SW 1271 (cell line): ENCODE data around the gene ATP1A3.

Experiments used
- DNase-seq, 2 experiments: peaks; one replicate each; lab custom pipeline; 2025; lab: John Stamatoyannopoulos, UW

ATP1A3 gene

DNA sequence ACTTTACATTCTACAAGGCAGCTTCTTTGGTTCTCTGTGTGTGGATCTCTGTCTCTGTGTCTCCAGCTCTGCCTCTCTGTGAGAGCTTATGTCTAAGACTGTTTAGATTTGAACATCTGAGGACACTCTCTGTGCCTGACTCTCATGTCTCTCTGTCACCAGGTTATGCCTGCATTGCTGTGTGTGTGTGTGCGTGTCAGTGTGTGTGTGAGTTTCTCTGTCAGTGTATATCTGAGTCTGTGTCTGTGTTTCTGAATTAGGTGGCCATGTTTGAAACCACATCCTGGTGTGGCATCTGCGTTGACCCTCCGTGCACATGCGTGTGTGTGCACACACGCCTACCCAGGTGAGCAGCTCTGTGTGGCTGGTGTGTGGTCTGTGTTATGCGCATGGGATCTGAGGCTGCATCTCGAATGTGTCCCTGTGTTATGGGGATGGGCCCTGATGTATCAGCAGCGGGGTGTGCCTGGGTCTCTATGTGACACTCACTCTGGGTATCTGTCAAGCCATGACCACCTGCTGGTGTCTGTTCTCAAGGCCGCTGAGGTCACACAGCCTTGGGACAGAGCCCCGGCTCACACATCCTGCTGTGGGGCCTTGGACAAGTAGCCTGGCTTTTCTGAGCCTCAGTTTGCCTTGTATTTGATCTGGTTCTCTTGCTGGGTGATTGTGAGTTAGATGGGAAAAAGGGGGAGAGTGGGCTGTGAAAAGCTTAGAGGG is 6.7 kb downstream of the ATP1A3 start:
- no peak for DNase-seq

DNA sequence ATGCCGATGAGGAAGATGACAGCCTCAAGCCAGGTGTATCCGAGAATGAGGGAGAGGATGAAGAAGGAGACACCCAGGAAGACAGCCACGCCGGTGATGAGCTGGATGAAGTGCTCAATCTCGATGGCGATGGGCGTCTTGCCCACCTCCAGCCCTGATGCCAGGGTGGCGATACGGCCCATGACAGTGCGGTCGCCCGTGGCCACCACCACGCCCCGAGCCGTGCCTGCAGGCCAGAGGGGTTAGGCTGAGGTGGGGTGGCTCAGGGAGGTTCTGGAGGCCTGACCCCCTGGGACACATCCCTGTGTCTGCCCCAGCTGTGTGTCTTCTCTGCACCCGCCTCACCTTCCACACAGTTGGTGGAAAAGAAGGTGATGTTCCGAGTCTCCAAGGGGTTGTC is 9.1 kb downstream of the ATP1A3 start:
- DNase-seq, result no peak

DNA sequence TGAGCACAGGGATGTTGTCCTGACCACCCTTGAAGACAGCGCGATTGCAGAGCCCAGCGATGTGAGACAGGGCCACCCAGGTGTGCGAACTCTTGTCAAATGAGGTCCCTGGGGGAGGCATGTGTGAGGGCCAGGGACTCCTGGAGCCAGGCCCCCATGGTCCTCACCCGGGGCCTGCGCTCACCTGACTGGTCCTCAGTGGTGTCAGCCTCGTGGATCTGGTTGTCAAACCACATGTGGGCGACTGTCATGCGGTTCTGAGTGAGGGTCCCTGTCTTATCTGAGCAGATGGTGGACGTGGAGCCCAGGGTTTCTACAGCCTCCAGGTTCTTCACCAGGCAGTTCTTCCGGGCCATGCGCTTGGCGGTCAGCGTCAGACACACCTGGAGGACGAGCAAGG is 12.3 kb downstream of the ATP1A3 start:
- DNase-seq, result no peak

DNA sequence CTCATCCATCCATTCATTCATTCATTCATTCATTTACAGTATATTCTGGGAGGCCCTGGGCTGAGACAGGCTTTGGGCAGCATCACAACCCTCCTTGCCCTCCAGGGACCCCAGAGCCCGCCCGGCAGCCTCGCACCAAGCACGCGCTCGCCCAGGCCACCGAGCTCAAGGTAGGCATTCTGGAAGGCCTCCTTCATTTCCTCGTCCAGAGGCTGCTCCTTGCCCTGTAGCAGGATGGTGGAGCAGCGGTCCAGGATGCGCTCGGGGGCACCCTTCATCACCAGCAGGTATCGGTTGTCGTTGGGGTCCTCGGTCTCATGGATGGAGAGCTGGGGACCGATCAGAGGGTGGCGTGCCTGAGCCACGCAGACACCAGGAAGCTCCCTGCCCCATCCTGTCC is 15.6 kb downstream of the ATP1A3 start:
- DNase-seq, result no peak

DNA sequence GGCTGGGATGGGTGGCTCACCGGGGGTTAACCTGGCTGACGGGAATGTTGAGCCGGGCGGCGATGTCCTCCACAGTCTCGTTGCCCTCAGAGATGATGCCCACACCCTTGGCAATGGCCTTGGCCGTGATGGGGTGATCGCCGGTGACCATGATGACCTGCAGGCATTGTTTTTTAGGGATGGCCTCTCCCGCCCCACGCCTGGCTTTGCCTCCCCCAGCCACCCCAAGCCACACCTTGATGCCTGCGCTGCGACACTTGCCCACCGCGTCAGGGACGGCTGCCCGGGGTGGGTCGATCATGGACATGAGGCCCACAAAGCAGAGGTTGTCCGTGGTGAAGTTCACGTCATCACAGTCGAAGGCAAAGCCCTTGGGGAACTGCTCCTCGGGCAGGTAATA is 16.1 kb downstream of the ATP1A3 start:
- no peak for DNase-seq

DNA sequence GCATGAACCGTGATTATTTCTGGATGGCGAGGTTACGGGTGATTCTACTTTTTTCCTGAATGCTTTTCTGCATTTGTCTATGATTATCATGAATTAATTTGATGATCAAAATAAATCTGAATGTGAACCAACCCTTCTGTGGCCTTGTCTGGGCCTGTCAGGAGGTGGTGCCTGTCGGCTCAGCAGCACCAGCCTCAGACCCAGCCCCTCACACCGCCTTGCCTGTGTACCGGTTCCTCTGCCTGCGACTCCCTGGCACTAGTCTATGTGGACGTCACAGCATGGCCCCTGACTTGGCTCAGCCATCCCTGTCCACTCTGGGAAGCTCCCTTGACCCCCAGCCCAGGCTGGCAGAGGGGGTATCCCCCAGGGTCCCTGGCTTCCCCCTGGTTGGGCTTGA is 19.4 kb downstream of the ATP1A3 start:
- no peak for DNase-seq

DNA sequence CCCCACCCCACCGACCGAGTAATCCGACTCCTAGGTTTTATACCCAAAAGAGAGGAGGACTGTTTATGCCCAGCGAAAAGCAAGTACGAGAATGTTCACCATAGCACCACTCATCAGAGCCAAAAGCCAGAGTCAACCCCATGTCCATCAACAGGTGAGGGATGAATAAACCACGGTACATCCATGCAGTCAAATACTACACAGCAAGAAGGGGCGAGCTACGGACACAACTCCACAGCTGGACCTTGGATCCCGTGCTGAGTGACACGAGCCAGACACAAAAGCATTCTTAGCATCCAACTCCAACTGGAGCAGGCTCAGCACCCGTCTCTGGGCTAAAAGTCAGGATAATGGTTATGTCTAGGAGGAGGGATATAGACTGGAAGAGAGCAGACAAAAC is 22.7 kb downstream of the ATP1A3 start:
- DNase-seq, result no peak

DNA sequence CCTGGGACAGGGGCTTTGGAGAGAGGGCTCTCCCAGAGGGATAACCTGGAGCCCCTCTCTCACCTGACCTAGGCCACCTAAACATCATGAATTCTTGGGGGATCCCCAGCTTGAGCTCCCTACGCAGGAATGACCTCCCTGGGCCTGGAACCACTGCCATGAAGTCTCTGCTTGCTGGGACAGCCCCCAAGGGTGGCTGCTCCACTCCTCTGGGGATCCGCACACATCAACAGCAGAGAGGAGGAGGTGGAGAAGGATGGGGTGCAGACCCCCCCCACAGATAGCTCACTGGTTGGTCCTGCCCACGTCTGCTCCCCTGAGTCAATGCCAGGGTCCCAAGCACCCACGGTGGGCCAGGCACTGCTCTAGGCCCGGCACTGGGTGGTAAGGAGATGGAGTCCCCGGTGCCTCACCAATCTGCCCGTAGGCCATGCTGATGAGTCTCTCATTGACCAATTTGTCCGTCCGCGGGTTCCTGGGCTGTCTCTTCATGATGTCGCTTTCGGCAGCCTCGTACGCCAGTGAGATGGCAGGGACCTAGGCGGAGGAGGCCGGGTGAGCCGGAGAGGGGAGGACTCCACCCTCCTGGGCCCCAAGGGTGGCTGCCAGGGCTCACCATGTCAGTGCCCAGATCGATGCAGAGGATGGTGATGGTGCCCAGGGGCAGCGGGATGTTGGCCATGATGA is 24.1 kb downstream of the ATP1A3 start:
- DNase-seq, result no peak

DNA sequence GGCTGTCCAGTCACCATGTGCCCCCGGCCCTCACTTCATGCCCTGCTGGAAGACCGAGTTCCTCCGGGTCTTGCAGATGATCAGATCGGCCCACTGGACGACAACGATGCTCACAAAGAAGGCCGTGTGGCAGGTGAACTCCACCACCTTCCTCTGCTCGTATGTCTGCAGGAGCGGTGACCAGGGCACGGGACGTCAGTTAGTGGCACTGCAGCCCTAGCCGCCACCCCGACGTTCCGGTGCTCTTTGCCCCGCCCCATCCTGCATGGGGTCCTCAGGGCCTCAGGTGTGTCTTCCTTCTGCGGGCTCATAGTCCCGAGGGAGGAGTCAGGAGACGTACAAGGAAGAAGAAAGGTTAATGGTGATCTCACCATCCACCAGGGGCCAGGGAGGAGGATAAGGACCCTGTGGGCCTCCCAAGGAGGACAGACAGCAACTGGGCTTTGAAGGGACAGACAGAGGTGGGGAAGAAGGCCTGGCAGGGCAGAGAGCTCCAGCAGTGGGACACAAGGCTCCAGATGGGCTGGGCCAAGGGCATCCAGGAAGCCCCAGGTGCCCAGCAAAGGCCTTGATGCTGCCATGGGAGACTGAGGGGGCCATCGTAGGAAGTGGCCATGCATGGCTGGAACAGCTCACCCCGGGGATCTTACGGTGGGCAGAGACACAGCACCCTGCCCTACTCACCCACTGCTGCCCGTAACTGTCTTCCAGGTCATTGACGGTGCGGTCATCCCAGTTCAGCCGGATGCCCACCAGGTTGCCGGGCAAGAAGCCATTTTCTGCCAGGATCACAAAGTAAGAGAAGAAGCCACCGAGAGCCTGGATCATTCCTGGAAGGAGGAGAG is 25.1 kb downstream of the ATP1A3 start:
- no peak for DNase-seq

DNA sequence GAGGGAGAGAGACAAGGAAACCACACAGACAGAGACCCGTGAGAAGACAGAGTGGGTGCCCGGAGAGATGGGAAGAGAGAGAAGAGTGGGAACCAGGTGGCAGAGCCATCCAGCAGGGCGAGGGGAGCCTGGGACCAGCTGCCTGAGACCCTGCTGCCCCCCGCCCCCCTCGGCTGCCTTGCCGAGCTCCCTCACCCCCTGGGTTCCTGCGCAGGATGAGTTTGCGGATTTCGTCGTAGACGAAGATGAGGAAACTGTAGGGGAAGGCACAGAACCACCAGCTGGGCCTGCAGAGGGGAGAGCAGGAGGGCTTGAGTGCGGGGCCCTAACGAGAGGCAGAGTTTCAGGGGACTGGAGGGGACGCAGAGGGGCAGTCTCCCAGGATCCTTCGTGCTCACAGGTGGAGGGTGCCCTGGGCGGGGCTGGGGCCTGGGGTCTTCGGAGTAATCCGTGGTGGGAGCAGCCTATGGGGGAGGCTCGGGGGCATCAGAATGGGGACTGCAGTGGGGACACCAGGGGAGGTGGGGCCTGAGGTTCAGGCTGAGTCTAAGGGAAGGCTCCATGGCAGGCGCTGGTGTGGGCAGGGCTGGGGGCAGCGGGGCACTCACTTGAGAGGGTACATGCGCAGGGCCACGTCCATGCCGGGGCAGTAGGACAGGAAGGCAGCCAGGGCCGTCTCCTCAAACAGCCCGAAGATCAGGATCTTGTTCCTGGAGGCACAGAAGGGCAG is 26.8 kb downstream of the ATP1A3 start:
- DNase-seq, result no peak

DNA sequence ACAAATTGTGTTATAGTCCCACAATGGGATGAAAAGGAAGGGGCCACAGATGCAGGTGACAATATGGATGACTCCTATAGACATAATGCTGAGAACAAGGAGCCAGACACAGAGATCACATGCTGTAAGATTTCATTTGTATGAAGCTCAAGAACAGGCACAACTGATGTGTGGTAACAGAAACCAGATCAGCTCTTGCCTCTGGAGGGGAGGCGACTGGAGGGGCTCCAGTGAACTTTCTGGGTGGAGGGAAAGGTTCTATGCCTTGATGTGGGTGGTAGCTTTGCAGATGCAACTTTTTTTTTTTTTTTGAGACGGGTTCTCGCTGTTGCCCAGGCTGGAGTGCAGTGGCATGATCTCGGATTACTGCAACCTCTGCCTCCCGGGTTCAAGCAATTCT is 28.9 kb downstream of the ATP1A3 start:
- no peak for DNase-seq

DNA sequence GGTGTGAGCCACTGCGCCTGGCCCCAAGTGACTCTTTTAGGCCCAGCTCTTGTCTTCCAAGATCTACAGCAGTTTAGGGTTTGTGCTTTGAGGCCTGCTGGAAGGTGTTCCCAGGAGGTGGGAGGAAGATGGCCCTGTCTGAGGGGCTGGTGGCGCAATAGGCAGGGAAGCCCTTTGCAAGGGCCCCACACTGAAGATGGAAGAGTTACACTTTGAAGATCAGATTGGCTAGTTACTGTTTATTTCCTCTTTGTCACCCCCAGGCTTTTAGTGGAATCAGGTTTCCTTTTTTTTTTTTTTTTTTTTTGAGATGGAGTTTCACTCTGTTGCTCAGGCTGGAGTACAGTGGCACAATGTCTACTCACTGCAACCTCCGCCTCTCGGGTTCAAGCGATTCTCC is 33.1 kb downstream of the ATP1A3 start:
- no peak for DNase-seq

DNA sequence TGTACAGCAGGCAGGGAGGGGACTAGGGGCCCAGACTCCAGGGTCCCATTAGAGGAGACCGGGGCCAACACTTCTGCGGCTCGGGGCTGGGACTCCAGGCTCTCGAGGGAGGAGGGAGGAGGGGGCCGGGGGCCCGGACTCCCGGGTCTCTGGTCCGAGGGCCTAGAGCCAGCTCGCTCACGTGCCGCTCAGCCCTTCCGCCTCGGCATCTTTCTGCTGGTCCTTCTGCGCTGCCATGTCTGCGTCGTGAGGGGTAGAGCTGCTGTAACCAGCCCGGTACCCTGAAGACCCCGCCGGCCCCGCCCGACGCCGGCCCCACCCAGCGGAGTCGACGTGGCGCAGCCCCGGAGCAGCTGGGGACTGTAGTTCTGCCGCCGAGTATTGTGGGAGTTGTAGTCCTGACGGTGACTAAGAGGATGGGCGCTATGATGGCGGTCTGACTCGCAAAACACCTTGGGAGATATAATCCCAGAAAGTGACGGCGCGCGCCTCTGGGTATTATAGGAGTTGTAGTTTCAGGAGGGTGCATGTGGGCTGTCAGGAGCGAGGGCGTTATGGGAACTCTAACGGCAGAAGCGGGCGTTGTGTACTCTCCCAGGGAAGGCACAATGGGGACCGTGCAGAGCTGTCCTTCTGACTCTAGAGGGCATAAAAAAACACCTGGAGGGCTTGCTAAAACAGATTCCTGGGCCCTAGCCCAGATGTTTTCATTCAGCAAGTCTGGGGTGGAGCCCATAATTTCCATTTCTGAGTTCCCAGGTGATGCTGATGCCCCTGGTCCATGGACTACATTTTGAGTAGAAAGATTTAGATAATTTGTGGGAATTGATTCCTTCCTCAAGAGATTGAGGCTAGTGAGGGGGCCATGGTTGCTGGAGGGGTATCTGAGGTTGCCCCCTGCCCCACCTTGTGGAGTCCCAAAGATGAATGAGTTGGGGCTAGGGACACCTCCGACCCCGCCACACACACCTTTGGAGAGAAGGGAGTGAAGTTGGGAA is 34.7 kb downstream of the ATP1A3 start, which contains the start of gene RABAC1:
Gene RABAC1, minus strand, starts transcription at position 266 of the 998 bp plus-strand sequence. Its CDS starts 29 bp downstream, at position 237.
- peak; percentile 64 to 88 for DNase-seq

DNA sequence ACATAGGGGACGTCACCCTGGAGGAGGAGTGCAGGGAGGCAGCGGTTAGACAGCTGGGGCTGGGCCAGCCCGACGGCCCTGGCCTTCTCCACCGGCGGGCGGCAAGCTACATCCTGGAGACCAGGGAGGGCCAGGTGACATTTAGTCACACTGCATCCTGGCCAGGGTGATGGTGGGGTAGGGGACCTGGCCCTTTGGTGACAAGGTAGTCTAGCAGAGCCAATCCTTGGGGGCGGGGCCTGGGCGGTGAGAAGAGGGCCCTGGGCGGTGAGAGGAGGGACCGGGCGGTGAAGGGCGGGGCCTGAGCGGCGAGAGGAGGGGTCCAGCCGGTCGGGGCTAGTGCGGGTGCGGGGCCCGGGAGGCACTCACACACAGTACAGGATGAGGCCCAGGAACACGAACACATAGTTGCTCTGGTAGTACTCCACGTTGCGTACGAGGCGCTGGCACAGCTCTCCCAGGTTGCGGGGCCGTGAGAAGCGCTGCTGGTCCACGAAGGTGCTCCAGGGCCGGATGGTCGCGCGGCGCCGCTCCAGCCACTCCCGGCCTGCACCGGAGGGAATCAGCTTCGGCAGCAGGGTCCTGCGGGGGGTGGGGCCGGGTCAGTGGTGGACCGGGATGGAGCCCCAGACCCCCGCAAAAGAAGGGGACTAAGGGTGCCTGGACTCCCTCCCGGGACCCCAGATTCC is 35.5 kb downstream of the ATP1A3 start:
- DNase-seq, result peak; percentile 23 to 71

DNA sequence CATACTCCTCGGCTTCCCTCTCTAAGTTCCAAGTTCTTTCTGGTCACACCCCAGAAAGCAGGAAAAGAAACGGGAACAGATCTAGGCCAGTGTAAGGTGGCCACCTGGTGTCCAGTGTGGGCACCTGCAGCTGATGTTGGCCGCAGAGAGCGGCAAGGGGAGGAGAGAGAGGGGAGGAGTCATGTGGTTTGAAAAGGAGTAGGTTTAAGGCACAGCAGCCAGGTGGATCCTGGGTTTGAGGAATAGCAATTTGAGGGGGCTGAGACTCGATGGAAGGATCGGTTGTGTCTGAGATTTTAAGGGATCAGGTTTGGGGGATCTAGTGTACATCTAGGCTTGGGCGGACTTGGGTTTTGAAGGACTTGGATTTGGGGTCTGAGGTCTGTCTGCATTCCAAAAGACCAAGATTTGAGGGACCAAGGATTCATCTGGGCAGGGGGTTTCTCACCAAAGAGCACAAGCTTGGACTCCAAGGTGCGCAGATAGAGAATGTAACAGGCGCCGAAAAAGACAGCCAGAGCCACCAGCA is 36.1 kb downstream of the ATP1A3 start:
- DNase-seq, result peak; percentile 62 to 79

DNA sequence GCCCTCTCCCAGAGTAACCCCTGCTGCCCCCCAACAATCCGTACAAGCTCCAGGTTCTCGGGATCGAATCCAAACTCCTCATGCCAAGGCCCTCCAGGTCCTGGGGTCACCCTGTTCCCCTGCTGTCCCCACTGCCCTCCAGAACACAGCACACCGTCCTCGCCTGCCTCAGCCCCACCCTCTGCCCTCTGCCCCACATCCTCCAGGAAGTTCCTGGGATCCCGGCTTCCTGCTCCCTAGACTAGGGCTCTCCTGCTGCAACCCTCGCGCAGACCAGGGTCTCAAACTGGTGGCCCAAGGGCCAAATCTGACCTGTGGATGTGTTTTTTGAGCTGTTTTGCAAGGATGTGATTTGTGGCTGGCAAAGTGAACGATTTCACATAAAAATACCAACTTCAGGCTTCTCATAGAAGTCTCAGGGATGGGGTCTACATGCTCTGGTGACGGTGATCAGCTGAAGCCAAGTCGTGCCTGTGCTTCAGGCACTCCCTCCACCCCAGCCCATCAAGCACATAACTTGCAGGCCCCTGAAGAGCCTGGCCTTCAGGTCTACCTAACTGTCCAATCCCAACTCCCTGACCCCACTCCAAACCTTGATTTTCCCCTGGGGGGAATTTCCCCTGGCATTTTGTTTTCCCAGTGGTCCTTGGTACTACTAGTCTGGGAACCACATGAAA is 36.7 kb downstream of the ATP1A3 start:
- DNase-seq, result no peak

DNA sequence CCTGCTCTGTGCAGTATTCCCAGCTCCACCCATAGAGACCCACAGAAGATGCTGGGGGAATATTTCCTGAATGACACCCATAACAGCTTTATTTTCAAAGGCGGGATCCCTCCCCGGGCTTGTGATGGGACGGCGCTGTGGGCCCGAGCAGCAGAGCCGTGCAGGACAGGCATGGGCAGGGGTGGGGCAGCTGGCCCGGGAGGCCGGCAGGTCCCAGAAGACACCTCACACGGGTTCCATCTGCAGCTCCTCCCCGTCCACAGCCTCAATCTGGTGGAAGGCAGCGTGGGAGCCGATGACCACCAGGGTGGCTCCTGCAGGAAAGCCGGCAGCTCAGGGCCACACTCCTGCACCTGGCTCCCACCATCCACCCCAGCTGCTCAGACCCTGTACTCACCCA is 37.4 kb downstream of the ATP1A3 start:
- no peak for DNase-seq

DNA sequence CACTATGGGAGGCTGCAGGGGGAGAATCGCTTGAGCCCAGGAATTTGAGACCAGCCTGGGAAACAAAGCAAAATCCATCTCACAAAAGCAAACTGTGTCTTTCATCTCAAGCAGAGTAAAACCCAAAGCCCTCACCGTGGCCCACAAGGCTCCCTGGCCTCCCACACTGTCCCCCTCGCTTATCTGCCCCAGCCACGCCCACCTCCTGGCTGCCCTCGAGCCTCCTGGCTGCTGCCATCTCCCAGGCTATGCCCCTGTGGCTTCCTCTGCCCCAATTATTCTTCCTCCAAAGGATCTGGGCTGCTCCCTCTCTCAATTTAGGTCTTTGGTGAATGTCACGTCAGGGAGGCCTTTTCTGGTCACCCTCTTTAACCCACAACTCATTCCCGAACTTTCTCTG is 38.5 kb downstream of the ATP1A3 start:
- DNase-seq, result no peak

DNA sequence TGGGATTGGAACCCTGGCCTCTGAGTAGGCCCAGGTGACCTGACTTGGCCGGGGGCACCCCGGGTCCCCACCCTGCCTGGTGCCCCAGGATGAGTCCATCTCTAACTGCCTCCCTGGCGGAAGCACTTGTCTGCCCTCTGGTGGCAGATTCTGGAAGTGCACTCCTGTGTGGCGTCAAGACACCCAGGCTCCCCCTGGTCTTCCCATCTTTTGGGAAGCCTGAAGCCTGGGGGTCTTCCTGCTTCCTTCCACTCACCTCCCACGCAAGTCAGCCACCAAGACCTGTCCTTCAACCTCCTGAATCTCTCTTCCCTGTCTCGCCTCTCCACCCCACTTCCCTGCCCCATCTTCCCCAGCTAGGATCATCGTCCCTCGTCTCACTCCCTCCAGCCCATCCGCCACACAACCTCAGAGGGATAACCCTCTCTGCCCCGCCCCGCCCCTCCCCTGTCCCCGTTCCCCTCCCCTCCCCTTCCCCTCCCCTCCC is 42.3 kb downstream of the ATP1A3 start:
- no peak for DNase-seq
